ENCODE data around the gene CLN6. TPM values are rescaled to one million over a fixed set of nuclear protein-coding genes. Genes with fewer than 3 reads are reported as not detected.

Gene CLN6
- 6.5 and 10.3 TPM in 2 replicates for total RNA-seq

GRCh38 chr15:68229386-68230156 lies at the start of gene CLN6:
TSS of gene CLN6 (minus strand) at chr15:68229728. CDS start at chr15:68229584, 144 bp downstream.
- DNase-seq (ENCODE audit: low read depth in 2 of 2), result peak; percentile 79 to 84

- DNase-seq (ENCODE audit: low read depth in 2 of 2), result peak in 1 of 2 donors; percentile 31
Measured at GRCh38 chr15:68278595-68279405, 49.3 kb upstream of the CLN6 start.

DNA sequence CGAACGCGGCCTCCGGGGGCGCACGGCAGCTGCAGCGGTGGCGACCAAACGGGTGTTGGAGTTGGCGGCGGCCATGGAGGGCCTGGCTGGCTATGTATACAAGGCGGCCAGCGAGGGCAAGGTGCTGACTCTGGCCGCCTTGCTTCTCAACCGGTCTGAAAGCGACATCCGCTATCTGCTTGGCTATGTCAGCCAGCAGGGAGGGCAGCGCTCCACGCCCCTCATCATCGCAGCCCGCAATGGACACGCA lies 48.7 kb upstream of the CLN6 start:
- DNase-seq (ENCODE audit: low read depth in 2 of 2), result peak in 1 of 2 donors; percentile 83

DNA sequence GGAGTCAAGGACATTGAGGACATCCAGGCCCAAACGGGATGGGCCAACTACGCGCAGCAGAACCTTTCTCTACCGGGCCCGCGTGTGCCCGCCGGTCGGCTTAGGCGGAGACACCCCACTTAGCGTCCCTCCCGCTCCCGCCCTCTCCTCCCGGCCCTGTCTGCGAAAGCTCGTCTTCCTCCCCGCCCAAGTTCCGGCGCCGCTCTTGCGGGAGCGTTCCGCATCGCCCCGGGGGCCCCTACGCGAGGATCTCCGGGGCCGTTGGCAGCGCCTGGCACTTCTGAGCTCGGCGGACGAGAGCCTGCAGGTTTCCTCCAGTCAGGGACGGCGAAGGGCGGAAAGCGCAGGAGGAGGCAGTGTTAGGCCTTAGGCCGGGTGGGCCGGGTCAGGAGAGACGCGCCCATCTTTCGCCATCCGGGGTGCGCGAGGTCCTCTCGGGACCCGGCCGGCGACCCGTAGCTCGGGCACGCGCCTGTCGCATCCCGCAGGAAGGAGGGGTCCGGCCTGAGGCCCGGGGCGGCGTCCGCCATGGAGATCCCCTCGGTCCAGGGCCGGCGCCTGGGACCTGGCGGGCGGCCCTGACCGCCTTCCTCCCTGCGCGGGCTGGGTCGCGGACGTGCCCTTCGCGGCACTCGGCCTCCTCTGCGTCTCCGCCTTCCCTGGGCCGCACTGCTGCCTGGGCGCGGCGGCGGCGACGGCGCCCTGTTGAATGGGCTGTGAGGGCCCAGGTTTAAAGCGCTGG lies 48.2 kb upstream of the CLN6 start, which contains the start of gene FEM1B:
Gene FEM1B (plus strand): TSS at position 143 of the 742 bp plus-strand sequence. CDS start 673 bp downstream, outside the sequence.
- DNase-seq (ENCODE audit: low read depth in 2 of 2), result peak; percentile 94

- peak in 1 of 2 donors; percentile 58 for DNase-seq (ENCODE audit: low read depth in 2 of 2)
Measured at GRCh38 chr15:68277131-68277602, 47.6 kb upstream of the CLN6 start.

DNA sequence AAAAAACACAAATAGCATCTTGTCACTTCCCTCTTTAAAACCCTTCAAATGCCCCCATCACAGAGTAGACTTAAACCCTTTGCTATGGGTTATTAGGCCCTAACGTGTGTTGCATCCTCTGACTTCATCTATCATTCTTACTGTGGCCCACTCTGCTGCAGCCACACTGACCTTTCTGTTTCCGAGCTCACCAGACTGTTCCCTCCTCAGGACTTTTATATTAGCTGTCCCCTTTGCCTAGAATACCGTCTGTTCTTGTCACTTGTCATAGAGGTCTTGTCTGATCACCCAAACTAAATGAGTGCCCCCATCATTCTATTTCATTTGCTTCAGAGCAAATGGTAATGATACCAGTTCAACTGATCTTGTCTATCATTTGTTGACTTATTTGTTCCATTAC lies 47.1 kb upstream of the CLN6 start:
- DNase-seq (ENCODE audit: low read depth in 2 of 2), result no peak

DNA sequence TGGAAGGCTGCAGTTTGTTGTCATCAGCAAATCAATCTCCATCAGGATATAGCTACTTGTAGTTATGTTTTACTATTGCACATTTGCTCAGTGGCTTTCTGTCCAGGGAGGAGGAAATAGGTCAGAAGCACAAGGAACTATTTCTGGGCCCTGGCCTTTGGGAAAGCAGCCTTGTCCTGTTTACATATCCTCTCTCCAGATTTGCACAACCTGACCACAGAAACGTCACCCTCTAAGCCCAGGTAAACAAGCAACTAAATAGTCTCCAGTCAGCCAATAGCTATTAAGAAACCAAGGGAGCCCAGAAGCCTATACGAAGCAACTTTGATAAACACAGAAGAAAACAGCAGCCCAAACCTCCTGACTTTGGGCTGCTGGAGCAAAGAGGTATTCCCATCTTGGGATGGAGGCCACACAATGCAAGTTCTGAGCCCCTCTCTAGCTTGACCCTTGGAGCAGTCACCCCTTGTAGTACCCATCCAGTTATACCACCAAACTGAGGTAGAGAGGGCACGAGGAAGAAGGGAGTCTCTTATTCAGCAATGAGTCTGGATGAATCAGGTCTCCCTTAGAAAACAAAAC lies 45.7 kb upstream of the CLN6 start:
- DNase-seq (ENCODE audit: low read depth in 2 of 2), result no peak

DNA sequence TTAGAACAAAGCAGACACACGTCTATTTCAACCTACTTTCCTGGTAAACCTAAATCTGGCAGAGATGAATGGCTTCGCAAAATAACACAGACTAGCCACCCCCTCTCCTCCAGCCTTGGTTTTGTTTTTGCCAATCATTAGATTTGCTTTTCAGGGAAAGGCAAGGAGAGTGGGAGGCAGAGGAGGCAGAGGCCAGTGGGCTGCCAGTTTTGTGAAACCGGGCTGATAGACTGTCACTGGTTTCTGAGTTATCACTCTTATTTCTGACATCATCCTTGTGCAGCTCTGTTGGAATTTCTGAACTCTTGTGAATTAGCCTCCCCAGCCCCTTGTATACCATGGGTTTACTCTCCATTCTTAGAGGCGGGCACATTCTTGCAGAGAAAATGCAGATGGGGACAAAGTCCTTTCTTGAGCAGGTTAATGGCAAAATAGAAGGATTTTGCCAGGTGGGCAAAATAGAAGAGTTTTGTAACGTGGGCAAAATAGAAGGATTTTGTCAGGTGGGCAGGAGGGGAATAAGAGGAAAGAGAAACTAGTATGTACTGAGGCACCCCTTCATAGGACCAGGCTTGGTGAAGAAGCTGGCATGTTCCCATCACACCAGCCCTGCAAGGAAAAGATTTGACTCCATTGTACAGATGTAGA lies 44.8 kb upstream of the CLN6 start:
- no peak for DNase-seq (ENCODE audit: low read depth in 2 of 2)

DNA sequence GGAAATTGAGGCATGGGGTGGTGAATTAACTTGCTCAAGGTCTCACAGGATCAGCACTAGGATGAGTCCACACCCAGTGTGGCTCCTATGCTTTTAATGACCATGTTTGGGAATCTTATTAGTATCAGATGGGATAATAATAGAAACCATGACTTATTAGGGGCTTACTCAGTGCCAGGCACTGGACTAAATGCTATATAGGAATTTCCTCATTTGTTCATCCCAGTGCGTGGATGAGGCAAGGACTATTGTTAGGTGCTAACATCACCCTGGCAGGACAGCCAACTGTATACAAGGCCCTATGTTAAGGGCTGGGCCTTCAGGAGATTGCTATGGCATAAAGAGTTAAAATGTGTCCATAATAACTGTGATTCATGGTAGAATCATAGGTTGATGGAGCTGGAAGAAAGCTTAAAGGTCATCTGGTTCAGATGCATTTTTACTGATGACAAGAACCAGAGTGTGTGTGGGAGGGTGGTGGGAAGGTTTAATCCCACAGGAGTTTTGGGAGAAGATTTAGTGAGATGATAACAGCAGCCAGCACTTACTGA lies 43.3 kb upstream of the CLN6 start:
- peak in 1 of 2 donors; percentile 75 for DNase-seq (ENCODE audit: low read depth in 2 of 2)

GRCh38 chr15:68271854-68272471 lies 42.4 kb upstream of the CLN6 start:
- peak in 1 of 2 donors; percentile 46 for DNase-seq (ENCODE audit: low read depth in 2 of 2)

DNA sequence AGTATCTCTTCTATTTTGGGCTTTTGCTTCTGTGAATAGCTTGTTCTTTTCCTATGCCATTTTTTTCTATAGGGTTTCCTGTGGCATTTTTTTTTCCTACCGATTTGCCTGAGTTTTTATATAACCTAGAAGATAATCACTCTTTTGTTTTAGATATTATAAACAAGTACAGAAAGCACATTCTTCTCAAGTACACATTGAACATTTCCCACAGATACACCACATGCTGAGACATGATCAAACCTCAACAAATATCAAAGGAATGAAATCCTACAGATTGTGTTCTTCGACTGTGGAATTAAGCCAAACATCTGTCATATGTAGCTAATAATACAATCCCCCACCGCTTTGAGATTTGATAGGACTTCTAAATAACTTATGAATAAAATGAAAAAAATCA lies 38.9 kb upstream of the CLN6 start:
- DNase-seq (ENCODE audit: low read depth in 2 of 2), result no peak

DNA sequence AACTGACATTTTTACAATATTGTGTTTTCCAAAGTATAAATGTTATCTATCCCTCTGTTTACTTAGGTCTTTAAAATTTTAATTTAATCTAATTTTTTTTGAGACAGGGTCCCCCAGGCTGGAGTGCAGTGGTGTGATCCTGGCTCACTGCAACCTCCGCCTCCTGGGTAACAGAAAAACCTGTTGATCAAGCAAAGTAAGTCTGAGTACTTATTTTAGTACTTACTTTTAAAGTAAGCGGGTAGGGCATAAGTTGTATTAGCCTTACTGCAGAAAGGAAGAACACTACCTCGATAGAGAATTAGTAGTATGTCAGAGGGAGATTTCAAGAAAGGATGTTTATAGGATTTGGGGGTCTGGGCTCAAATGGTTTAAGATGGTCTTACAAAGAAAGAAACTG lies 36.1 kb upstream of the CLN6 start:
- DNase-seq (ENCODE audit: low read depth in 2 of 2), result no peak

- DNase-seq (ENCODE audit: low read depth in 2 of 2), result no peak
Measured at GRCh38 chr15:68265081-68265480, 35.6 kb upstream of the CLN6 start.

GRCh38 chr15:68264282-68264681 lies 34.8 kb upstream of the CLN6 start:
- no peak for DNase-seq (ENCODE audit: low read depth in 2 of 2)

DNA sequence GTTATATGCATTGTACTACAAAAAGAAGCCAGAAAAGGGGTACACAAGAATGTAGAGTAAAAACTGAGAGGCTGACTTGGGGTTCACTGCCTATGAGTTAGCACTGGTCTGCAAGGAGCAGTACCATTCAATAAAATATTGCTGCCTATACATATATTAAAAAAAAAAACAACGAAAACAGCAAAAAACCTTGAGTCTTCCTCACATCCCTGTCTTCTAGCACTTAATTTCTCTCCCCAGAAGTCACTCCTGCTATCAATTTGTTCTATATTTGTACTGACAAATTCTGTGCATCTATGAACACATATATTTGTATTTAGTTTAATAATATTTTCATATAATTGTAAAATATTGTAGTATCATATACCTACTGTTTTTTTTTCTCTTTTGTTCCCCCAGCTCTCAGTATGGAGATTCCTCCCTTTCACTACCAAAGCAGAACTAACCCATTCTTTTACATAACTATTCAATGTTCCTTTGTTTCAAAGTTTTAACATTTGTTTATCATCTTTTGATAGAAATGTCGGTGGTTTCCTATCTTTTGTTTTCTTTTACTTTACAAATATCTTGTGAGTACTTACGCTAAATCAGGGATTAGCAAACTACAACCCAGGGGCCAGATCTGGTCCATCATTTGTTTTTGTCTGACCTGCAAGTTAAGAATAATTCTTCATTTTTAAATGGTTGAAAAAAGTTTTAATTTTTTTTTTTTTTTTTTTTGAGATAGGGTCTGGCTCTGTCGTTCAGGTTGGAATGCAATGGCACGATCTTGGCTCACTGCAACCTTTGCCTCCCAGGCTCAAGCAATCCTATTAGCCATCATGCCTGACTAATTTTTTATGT lies 33.2 kb upstream of the CLN6 start:
- DNase-seq (ENCODE audit: low read depth in 2 of 2), result no peak

GRCh38 chr15:68261980-68262379 lies 32.5 kb upstream of the CLN6 start:
- DNase-seq (ENCODE audit: low read depth in 2 of 2), result no peak

DNA sequence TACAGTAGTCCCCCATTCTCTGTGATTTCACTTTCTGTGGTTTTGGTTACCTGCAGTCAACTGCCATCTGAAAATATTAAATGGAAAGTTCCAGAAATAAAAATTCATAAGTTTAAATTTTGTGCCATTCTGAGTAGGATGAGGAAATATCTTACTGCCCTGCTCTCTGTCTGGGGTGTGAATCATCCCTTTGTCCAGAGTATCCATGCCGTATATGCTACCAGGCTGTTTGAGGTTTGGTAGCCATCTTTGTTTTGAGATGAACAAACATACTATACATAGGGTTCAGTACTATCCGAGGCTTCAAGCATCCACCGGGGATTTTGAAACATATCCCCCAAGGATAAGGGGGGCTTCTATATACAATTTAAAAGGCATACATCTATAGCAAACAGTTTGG lies 31.7 kb upstream of the CLN6 start:
- DNase-seq (ENCODE audit: low read depth in 2 of 2), result no peak

GRCh38 chr15:68259883-68260282 lies 30.4 kb upstream of the CLN6 start:
- DNase-seq (ENCODE audit: low read depth in 2 of 2), result no peak

DNA sequence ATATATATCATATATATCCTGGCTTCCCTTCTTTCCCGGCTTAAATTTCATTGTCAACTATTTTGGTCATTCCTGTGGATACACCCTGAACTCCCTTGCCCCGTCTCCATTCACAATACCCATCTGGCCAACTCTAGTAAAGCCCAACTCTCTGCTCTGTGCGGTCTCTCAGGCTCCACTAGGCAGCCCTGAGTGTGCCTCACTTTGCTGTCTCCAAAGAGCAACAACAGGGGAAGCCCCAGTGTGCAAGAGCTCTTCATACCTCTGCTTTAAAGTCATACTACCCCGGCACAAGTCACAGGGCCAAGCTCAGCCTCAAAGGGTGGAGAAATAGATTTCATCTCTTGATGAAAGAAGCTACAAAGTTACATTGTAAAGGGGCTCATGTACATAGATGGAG lies 29.2 kb upstream of the CLN6 start:
- no peak for DNase-seq (ENCODE audit: low read depth in 2 of 2)

All from lung microvascular endothelial cell (primary cell).